HG03342 (cell line): ENCODE measurements around the gene TCL1A.
"Not testable (repeated sequence)": the region's sequence is repeated elsewhere in the genome, so short reads cannot be mapped to it uniquely, and the experiment has no call there.

Experiments
- ATAC-seq: cut with Tn5 transposase; IDR thresholded peaks from one replicate; pipeline ENCODE4 v1.9.1; 2021; ENCODE audit warnings: mild to moderate bottlenecking, moderate library complexity; ENCODE audit not compliant: unreplicated experiment

The TCL1A gene

DNA sequence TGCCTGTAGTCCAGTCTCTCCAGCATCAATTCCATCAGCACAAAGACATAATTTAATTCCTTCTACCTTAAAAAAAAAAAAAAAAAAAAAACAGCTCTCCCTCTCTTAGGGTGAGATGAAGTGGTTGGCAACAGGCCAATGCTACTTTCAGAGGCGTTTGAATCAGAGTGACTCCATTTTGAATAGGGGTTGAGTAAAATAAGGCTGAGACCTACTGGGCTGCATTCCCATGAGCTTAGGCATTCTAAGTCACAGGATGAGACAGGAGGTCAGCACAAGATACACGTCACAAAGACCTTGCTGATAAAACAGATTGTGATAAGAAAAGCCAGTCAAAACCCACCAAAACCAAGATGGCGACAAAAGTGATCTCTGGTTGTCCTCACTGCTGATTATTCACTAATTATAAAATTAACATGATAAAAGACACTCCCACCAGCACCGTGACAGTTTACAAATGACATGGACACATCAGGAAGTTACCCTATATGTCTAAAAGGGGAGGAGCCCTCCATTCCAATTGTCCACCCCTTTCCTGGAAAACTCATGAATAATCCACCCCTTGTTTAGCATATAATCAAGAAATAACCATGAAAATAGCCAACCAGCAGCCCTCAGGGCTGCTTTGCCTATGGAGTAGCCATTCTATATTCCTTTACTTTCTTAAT is 34.6 kb downstream of the TCL1A start:
- no peak for ATAC-seq

DNA sequence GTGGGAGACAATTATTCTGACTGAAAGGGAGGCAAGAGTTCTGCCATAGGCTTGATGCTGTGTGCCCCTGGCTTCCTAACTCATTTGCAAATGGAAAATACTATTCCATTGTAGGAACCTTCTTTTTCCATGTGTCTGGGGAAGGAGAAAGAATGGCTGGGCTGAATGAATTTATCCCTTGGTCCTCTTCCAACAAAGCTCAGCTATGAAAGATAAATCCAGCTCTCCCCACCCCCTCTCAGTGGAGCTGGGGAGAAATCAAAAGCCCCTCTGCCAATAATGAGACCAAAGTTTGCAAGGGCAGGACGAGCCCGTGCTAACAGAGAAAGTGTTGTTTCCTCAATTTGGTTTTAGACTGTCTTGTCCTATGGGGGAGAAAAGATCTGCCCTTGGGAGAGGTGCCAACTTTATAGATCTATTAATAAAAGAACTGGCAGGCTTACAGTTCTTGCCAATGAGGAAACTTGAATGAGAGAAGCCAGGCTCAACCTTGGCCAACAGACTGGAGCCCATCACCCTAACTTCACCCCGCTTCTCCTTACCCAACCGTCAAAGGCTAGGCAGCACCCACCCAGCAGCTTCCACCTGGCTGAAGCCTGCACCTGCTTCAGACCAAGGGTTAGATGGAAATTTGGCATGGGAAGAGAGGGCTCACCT is 36.6 kb downstream of the TCL1A start:
- no peak for ATAC-seq

- no peak for ATAC-seq
Observed at GRCh38 chr14:95675486-95675885, 38.4 kb downstream of the TCL1A start.

GRCh38 chr14:95674613-95675012 is 39.3 kb downstream of the TCL1A start:
- ATAC-seq, result no peak

GRCh38 chr14:95668235-95668772 is 45.6 kb downstream of the TCL1A start:
- ATAC-seq, result no peak

DNA sequence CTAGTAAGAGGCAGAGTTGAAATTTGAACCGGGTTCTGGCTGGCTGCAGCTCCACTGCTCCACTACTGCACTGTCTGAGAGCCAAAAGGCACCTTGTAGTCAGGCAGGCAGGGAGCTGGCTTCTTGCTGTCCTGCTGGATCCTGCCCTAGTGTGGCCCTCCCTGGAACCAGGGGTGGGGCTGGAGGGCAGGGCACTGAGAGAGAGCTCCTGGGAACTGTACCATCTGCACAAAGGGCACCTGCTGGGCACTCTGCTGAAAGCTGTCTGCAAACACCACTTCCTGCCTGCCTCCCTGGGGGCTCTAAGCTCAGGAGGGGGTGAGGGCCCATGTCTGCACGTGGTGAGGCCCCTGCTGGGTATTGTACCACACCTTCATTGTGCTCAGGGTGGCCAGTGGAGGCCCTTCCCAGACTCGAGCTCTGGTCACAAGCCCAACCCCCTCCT is 46.7 kb downstream of the TCL1A start:
- no peak for ATAC-seq

DNA sequence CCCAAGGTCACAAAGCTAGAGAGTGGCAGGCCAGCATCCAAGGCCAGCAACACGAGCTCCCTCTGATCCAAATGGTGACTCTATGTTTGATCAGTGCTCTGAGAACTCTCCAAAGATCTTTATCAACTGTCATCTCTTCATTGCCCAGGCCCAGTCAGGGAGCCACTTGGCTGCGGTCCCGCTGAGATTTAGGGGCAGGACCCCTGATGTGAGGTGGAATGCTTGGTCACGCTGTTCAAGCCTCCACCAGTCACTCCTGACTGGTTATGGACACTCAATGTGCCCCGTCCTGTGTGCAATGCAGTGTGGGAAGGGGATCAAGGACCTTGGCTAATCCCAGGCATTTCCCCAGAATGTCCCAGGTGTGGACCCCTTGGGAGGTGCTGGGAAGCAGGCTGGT is 47.5 kb downstream of the TCL1A start:
- no peak for ATAC-seq

- ATAC-seq, result not testable (repeated sequence)
Observed at GRCh38 chr14:95665530-95665929, 48.4 kb downstream of the TCL1A start.

DNA sequence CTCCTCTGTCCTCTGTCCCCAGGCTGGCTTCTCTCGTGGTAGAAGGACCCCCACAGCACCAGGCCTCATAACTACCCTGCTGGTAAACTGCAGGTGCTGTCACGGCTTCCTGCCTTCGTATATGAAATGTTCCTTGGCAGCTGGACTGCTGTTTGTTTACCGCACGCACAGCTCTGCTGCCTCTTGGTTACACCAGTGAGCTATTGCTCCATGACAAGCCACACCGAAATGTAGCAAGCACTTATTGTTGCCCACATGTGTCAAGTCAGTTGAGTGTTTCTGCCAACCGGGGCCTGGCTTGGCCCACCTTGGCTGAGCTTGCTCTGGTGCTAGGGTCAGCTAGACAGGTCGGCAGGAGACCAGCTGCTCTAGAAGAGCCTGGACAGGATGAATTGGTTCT is 49.4 kb downstream of the TCL1A start:
- peak; percentile 30 for ATAC-seq

DNA sequence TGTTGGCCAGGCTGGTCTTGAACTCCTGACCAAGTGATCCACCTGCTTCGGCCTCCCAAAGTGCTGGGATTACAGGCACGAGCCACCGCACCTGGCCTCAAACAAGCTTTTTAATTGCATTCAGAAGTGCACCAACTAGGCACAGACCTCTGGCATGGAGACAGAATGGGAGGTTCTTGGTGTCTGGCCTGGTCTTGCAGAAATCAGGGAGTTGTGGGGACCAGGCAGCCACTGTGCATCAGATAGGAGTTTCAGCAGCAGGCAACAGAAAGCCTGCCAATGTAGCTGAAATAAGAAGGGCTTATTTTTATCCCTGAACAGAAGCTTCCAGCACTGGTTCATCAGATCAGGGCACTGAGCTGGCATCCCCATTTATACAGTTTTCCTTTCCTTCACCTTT is 49.9 kb downstream of the TCL1A start:
- ATAC-seq, result no peak

- ATAC-seq, result peak; percentile 30
Observed at GRCh38 chr14:95663226-95663797, 50.6 kb downstream of the TCL1A start.

DNA sequence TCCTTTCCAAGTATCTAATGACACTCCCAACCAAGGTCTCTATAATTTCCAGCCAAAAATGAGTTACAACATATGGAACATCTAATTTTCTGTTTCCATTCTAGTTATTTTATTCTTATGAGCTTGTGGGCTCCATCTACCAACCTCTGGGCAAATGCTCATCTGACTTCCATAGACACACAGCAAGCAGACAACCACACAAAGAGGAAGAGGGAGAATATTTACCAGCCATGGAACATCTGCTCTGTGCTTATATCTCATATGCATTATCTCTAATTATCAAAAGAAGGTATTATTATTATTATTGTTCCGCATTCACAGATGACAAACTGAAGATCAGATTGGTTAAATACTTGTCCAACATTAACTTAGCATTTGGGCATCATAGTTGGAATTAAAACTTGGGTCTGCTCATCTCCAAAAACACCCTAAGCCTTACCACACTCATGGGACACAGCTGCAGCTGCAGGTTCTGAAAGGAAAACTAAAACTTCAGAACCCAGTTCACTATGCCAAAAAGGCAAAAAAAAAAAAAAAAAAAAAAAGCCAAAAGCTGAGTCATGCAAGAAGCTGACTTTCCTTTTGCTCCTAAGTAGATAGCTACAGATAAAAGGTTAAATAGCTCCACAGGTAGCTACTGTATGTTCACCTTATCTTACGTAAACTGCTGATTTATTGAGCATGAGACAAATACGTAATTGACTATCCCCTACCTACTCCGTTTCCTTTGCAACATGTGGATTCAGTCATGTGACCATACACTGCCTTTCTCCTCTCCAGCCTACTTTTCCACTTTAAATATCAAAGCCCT is 51.3 kb downstream of the TCL1A start:
- ATAC-seq, result peak; percentile 41

GRCh38 chr14:95660651-95661515 is 53.0 kb downstream of the TCL1A start:
- ATAC-seq, result no peak

DNA sequence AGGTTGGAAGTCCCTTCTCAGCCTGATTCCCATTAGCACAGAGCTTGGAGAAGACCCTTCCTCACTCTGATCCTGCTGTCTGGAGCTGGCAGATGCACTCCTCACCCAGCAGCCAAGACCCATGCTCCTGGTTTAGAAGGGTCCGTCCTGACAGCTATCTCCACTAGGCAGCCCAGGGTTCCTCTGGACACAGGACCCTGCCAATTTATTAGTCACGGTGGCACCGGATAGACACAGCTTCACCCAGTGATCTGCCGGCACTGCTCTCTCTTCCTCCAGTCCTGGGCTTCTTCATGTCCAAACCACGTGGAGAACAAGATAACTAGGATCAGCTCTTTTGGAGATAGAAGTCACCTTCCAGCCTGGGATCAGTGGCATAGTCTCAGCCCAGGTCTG is 53.9 kb downstream of the TCL1A start:
- ATAC-seq, result no peak
